ENCODE measurements around the gene SPRR3.
"Not testable (repeated sequence)": the region's sequence is repeated elsewhere in the genome, so short reads cannot be mapped to it uniquely, and the experiment has no call there.

SPRR3 gene

DNA sequence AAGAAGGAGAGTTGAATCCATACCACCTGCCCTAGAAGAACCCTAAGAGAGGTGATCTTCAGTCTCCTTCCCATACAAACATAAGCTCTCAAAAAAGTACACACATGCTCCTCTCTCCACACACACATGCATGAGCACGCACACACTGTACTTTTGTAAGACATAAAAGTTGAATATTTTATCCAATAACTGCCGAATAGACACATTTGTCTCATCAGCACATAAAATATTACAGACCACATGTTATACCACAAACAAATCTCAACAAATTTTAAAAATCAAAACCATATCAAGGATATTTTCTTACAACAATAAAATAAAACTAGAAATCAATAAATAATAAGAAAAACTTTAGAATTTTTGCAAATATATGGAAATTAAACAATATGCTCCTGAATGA lies 15.0 kb upstream of the SPRR3 start:
- no peak for DNase-seq

DNA sequence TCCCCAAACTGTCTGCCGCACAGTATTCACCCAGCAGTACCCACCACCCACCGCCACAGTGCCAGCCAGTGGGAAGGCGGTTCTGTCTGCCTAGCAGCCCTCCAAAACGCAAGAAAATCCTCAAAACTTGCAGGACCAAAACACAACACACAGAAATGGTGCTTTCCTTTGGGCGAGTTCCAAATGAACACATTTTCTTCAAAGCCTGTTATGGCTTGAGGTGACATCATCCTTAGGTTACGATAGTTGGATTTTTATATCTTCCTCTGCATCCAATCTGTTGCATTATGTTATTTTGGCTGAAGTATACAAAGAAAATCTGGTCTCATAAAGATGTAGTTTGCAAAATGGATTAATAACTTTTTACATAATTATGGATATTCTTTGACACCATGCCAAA lies 8.4 kb upstream of the SPRR3 start:
- no peak for DNase-seq

DNA sequence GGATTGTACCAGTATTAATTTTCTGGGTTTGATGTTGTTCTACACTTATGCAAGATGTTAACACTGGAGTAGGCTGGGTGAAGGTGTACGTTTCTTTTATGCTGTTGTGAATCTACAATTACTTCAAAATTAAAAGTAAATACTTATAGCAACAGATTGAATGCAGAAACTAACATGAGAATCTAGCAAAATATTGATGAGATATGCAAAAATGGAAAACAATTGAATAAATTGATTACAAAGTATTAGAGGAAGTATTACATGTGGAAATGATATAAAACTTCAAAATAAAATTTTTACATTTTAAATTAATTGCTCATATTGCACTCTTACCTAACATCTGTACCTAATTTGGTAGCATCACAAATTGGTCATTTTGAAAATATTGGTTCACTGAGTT lies 5.7 kb upstream of the SPRR3 start:
- DNase-seq: no peak

DNA sequence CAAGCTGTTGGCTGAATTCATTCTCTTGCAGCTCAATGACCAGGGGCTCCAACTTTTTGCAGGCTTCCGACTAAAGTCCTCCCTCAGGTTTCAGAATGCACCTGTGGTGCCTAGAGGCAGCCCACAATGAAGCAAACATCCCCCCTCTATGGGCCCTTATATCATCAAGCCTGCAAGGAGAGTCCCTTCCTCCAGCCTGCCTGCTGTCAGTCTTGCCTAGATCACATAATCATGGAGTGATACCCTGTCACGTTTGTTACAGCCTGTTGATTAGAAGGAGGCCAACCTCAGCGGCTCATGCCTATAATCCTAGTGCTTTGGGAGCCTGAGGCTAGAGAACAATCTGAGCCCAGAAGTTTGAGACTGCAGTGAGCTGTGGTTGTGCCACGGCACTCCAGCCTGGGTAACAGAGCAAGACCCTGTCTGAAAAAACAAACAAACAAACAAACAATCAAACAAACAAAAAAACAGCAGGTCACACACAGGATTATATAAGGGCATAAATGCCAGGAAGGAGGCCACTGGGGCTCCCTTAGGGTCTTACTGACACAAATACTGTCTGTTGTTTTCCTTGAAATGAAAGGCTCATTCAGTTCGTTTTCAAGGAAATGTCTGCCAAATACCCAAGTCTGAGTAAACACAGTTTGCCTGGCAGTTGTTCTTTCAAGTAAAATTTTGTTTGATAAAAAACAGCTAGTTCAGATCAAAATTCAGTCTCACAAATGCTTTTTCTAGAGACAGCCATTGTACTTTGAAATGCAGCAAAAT lies 4.7 kb upstream of the SPRR3 start:
- no peak for DNase-seq

DNA sequence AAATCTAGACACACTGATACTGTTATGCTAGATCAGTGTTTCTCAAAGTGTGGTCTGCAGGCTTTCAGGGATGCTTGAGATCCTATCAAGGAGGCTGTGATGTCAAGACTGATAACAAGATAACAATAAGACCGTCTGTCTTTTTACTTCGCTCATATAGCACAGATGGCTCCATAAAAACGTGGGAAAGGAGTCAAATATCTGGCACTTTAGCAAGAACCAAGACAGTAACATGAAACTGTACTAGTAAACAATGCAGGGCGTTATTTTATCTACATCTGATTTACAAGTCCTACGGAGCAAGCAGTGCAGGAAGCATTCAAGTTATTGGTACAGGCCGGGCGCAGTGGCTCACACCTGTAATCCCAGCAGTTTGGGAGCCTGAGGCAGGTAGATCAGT lies 3.6 kb upstream of the SPRR3 start:
- no peak for DNase-seq

DNA sequence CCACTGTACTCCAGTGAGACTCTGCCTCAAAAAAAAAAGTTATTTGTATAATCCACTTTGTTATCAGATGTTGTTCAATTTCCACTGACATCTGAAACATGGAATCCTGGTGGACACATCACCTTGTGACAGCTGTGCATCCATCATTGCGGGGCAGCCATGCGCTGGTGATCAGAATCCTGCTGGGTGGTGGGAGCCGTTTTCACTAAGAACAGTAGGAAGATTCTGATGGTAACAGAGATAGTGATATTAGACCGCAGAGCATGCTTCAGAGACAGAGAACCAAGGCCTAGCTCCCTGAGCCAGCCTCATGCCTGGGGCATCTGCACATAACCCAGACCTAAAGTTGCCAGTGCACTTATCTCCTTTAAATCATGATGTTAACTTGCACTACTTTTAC lies 3.1 kb upstream of the SPRR3 start:
- DNase-seq: no peak

DNA sequence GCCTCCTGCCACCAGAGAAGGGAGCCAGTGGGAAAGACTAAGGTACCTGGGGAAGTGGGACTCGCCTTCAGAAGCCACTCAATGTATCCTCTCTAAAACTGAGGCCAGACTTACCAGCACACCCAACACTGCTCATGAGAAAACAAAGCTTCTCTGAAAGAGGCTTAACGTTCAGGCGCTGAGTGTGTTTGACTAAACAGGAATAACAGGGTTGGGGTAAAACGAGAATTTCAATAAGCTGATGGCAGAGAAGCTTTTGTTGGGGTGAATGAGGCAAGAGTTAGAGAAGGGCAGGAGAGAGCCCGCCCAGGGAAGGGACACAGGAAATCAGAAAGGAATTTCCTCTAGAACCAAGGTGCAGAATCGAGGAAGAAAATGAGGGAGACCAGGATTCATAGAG lies 1.7 kb upstream of the SPRR3 start:
- no peak for DNase-seq

DNA sequence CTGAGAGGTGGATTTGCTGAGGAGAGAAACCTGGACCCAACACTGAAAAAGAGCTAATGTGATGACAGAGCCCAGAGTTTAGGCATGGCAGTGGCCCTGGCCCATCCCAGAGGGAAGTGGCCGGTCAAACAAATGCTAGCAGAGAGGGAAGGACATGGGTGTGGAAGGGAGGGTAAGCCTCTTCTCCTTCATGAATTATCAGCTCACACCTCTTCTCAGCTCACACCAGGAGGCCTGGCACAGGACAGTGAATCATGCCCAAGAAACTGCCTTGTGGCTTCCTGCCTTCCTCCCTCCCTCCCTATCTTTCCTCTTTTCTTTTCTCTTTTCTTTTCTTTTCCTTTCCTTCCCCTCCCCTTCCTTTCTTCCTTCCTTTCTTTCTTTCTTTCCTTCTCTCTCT lies 1.3 kb upstream of the SPRR3 start:
- DNase-seq: no peak

DNA sequence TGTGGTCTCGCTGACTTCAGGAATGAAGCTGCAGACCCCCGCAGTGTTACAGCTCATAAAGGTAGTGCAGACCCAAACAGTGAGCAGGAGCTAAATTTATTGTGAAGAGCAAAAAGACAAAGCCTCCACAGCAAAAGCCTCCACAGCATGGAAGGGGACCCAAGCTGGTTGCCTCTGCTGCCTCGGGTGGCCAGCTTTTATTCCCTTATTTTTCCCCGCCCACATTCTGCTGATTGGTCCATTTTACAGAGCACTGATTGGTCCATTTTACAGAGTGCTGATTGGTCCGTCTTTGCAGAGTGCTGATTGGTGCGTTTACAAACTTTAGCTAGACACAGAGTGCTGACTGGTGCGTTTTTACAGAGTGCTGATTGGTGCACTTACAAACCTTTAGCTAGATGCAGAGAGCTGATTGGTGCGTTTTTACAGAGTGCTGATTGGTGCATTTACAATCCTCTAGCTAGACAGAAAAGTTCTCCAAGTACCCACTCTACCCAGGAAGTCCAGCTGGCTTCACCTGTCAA lies 9.7 kb downstream of the SPRR3 start:
- not testable (repeated sequence) for DNase-seq

DNA sequence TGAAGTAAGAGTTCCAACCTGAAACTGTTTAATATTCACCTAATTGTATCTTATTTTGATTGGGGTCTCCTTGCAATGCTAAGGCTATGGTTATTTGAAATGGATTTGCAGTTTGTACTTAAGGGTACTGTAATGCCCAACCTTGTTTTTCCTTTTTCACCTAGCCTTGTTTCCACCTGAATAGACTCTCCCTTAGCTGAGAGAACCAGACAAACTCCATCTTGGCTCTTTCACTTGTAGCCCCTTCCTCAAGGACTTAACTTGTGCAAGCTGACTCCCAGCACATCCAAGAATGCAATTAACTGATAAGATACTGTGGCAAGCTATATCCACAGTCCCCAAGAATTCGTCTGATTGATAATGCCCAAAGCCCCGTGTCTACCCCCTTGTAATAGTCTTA lies 20.3 kb downstream of the SPRR3 start:
- not testable (repeated sequence) for DNase-seq

DNA sequence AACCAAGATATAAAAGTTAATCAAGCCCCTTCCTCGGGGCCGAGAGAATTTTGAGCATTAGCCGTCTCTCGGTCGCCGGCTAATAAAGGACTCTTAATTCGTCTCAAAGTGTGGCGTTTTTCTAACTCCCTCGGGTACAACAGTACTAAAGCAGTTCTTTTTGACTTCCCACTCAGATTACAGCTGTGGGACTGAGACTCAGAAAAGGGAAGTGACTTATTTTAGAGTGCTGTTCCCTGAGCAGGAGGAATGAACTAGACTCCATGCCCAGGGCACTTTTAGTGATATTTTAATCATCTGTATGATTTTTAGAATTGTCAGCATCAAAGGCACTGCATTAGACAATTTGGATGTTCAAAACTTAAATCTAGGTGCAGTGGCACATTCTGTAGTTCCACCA lies 20.8 kb downstream of the SPRR3 start:
- DNase-seq: not testable (repeated sequence)

DNA sequence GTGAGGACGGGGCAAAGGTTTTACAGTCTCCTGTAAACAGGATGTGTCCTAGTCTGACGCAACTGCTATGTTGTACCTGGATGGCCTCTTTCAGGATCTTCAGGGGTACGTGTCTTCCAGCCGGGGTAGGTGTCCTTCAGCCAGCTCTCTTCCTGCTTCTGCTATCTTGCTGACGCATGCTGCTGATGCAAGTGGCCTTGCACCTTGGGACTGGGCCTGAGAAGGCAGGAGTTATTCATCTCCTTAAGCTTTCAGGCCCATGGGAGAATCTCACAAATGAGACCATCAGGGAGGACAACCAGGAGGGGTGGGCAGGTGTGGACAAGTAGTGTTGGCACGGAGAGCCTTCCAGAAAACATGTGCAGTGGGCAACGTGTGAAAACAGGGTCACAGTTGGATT lies 21.6 kb downstream of the SPRR3 start:
- no peak for DNase-seq

DNA sequence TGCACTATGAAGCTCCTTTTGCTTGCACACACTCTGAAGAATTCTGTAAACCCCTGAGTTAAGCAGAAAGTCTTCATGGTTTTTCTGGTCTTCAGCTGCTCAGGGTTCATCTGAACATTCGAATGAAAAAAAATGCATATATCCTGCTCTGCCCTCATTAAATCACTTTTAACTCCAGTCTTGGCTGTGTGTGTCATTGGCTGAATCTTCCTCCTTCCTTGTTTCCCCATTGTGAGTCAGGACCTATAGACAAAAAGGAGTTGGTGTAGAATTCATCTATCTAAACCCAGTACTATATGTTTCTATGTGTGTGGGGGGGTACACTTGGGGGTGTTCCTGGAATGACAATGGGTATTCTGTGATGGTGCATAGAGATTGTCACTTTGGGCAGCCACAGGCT lies 22.9 kb downstream of the SPRR3 start:
- no peak for DNase-seq

DNA sequence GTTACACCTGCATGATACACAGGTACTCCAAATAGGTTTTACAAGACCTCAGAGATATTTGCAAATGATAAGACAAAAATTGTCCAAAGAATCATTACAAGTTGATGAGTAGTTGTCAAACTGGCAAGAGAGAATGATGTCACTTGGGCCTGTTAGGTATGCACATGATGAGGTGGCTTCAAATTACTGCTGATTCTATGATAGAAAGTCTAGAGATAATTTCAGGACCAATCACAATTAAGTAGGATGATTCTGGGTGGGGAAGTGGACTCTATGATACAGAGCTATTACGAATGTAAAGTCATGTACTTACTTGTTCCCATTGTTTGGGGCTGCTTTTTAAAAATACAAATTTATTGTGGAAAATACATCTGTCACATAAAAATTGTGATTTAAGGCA lies 24.2 kb downstream of the SPRR3 start:
- no peak for DNase-seq

DNA sequence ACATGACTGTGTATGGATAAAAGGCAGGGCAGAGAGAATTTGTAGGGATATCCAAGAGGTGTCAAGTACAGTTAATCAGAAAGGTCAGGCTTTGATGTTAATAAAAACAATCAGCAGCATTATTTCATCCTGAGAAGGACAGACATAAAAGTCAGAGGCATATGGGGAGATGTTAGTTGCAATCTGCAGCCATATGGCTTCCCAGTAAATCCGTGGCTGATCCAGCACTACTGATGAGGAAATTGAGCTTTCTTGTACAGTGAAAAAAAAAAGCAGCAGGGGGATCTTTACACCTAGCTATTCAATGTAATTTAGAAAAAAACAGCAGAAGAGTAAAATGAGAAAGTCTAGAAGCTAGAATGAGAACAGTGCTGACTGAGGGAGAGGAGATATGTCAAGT lies 27.2 kb downstream of the SPRR3 start:
- DNase-seq: no peak

DNA sequence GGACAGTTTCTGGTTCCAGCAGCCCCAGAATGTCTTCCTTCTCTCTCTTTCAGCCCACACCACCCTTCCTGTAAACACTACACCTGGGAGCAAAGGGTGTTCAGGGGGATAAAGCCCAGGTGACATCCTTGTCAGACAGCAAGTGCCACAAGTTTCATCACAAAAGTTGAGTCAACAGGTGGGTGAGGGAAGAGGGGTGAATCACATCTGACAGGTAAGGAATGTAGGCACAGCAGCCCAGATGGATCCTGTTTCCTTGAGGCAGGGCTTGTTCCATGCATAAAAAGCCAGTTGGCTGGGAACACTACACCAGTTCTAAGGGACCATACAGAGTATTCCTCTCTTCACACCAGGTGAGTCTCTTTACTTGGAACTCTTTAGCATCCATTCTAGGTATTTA lies 29.3 kb downstream of the SPRR3 start, which contains the start of gene SPRR1B:
SPRR1B (plus strand) TSS at position 309 of the 400 bp plus-strand sequence. CDS start 1,143 bp downstream, outside the sequence.
- DNase-seq: no peak

DNA sequence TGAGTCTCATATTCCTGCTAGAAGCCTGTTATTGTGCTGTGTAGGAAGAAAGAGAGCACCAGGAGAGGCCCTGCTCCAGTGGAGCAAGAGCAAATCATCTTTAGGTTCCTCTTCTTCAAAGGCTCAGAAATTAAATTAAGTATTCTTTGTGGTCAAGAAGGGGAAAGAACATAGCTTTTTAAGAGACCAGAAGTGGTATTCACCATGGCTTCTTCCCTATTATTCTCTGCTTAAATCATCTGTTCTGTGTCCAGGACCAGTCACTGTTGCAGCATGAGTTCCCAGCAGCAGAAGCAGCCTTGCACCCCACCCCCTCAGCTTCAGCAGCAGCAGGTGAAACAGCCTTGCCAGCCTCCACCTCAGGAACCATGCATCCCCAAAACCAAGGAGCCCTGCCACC lies 30.5 kb downstream of the SPRR3 start:
- DNase-seq: no peak

DNA sequence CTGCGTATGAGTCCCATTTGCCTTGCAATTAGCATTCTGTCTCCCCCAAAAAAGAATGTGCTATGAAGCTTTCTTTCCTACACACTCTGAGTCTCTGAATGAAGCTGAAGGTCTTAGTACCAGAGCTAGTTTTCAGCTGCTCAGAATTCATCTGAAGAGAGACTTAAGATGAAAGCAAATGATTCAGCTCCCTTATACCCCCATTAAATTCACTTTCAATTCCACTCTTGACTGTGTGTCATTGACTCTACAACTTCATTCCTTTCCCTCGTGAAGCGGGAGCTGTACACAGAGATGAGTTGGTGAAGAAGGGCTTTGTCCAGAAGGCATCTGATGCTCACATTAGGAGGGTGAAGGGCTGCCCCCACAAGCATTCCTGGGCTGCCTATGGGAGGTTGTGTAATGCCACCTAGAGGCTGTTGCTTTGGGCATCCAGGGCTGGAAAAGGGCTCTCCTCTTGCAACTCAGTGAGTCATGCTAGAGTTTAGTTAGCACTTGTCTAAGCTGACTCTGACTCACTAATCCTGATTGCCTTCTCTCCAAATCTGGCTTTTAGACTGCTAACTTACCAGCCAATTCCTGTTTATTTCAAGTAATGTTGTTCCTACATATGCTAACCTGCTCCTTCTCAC lies 31.2 kb downstream of the SPRR3 start:
- DNase-seq: no peak

DNA sequence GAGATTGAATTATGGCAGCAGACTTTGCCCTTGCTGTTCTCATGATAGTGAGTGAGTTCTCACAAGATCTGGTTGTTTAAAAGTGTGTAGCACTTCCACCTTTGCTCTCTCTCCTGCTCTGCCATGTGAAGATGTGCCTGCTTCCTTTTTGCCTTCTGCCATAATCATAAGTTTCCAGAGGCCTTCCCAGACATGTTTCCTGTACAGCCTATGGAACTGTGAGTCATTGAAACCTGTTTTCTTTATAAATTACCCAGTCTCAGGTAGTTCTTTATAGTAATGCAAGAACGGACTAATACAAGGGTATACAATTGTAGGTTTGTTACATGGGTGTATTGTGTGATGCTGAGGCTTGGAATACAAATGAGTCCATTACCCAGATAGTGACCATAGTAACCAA lies 33.7 kb downstream of the SPRR3 start:
- no peak for DNase-seq

DNA sequence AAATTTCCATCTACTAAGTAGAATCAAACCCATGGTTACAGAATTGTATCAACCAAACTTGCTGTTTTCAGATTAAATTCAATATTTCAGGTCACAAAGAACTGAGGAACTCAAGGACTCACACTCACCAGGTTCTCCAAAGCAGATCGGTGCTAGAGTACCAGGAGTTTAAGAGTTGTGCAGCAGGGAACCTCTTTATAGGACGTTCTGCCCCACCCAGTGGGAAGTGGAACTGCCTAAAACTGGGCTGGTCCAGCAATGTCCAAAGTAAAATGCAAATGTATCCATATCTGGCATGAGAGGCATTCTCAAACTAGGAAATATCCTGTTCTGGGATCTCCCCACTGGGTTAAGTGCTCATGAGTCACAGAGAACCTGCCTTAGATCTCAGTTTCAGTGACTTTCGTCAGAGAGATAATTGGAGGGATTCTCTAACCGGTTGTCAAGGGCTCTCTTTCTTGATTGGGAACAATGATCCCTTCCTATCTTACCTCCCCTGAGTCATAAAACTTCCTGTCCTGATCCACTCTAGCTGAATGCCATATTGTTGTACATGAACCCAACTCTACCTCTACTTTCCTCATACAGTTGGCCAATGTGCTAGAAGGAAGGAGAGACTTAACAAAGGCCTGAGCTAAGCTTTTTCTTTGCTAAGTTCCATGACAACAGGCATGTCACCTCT lies 39.5 kb downstream of the SPRR3 start, which contains the start of gene SPRR2D:
SPRR2D (minus strand) TSS at position 171 of the 682 bp plus-strand sequence. CDS start 774 bp downstream, outside the sequence.
- DNase-seq: no peak

DNA sequence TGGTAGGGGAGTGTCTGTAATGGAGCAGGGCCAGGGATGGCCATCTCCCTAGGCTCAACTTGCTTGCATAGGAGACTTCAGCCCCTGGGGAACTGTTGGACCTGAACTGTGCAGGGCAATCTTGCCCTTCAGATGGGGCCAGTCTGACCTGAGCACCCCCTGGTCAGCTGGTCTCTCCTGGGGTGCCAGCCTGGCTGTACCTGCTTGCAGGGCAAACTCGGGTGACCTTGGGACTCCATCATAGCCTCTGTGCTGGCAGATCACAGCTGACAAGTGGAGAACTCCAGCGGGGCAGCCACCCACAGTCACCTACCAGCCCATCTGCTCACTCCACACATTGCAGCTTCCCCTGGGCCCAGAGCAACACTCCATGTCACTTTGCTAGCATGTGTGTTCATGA lies 47.7 kb downstream of the SPRR3 start:
- no peak for DNase-seq
